HG03039 (cell line): ENCODE data around the gene ANKRD44.
"Not testable (repeated sequence)": the region's sequence is repeated elsewhere in the genome, so short reads cannot be mapped to it uniquely, and the experiment has no call there.

Experiments used
- ATAC-seq: cut with Tn5 transposase; IDR thresholded peaks from one replicate; pipeline ENCODE4 v1.9.1; 2021; ENCODE audit warnings: mild to moderate bottlenecking, moderate library complexity; ENCODE audit not compliant: unreplicated experiment

Gene ANKRD44

DNA sequence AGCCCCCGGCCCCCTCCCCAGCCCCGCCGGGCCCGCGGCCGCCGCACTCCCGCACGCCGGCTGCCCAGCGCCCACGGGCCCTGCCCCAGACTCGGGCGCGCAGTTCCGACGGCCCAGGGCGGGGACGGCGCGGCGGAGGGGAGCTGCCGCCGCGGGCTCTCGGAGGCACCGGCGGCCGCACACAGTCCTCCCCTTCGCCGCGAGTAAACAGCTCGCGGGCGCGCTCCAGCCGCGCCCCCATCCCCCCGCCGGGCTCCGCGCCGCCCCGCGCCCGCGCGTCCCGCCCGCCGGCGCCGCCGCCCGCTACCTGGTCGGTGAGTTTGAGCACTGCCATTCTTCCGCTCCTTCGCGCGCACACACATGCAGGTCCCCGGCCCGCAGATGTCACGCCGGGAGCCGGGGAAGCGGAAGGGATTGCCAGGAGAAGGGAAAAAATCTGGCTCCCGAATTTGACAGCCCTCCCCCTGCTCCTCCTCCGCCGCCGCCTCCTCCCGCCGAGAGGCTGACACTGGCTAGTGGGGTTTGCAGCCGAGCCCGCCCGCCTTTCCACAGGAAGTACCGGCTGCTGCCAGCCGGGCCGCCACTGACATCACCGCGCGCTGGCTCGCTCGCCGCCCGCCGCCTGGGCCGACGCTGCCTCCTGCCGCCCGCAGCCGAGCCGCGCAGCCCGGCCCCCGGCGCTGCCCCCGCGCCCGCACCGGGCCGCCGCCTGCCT lies at the start of gene ANKRD44:
Gene ANKRD44, minus strand, starts transcription at position 510 of the 715 bp plus-strand sequence. Its CDS starts 176 bp downstream, at position 334.
- ATAC-seq = peak; percentile 64

DNA sequence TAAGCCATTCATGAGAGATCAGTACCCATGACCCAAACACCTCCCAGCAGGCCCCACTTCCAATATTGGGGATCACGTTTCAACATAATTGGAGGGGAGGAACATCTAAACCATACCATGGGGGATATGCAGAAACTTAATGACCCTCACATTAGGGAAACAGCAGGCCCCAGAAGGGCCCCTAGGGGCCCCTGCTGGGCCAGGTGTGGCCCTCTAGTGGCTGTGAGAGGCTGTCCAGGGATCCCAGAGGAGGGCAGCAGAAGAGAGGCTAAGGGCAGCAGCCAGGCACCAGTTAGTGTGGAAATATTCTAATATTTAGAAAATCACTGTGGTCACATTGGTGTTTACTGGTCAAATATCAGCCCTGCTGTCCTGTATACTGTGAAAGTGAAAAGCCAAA lies 49.3 kb upstream of the ANKRD44 start:
- no peak for ATAC-seq

DNA sequence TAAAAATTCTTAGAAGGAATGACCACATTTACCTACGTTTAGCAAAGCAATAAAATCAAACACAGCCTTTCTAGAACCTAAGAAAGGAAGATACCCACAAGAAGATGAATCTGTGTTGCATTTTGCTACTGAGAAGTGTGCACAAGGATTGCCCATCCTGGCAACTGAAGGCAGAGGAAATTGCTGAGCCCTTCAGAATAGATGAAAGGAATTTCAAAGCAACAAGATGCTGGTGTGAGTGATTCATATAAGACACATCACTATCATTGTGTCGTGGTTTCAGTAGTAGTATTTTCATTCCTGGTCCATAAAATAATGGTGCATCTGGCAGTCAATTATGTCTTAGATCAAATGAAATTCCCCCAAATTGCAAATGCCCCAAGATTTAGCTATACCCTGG lies 48.4 kb upstream of the ANKRD44 start:
- ATAC-seq = no peak

DNA sequence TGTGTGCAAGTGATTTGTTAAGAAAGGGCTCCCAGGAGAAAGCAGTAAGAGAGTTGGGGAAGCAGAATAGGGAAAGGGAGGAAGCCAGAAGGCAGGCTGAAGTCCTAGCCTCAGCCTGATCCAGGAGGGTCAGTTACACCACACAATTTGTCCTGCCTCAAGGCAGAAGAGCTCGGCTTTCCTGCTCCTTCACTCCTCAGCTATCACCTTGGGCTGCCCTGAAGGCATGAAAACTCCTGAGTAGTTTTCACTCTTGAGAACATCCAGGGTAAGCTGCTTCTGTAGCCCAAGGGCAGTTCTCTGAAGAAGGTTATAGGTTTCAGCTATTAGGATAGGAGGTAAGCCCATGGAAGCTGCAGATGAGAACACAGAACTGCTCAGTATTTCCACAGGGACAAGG lies 47.4 kb upstream of the ANKRD44 start:
- ATAC-seq = no peak

DNA sequence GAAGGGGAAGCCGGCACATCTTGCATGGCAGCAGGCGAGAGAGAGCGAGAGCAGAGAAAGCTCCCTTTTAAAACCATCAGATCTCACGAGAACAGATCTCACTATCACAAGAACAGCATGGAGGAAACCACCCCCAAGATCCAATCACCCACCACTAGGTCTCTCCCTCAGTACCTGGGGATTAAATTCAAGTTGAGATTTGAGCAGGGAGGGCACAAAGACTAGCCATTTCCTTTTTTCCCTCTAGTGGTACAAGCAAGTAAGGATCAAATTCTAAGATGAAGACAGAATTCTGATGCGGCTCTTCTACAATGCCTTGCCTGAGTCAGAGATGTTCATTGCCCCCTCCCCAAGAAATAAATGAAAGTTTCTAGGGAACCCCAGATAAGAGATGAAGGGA lies 45.6 kb upstream of the ANKRD44 start:
- ATAC-seq = no peak

DNA sequence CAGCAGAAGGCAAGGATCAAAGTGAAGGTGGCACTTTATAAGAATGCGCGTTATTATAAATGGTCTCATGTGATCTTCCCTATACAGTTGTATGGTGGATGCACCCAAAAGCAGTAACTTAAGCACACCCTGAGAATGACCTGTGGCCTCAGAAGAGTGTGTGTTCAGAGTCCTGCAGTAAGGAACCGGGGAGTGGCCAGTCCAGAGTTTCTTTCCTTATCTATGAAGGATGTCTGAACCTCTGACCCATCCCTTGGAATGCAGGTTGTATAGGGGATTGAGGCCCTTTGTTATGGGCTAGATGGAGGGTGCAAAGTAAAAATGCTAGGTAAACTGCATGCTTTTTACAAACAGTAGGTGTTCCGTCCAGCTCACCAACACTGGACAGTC lies 43.6 kb upstream of the ANKRD44 start:
- ATAC-seq = no peak

DNA sequence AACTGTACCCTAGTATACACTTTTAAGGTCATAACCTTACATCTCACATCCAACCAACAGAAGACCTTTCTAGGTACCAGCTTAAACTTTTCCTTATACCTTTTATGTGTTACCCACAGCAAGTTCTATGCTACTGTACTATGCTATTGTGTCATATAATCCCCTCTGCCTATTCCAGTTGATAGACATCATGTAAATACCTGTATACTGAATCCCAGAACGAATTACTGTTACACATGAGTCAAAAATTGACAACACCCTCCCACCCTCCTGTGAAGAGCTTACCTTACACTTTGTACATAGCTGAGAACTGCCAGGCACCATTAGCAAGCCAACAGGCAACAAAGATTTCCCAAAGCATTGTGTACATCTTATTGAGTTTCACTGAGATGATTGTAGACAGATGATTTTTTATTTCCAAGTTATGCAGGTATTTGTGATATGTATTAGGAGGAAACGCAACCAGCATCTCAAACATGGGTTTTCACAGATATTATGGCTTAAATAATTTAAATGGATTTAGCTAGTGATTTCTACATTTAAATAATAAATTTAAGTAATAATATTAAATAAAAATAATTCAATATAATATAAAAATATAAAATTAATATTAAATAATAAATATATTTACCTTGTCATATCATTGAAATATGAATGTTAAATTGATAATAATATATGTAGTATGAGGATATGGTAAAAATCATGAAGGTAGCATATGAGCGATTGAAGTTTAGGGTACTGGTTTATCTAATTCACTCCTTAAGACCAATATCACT lies 43.0 kb upstream of the ANKRD44 start:
- no peak for ATAC-seq

DNA sequence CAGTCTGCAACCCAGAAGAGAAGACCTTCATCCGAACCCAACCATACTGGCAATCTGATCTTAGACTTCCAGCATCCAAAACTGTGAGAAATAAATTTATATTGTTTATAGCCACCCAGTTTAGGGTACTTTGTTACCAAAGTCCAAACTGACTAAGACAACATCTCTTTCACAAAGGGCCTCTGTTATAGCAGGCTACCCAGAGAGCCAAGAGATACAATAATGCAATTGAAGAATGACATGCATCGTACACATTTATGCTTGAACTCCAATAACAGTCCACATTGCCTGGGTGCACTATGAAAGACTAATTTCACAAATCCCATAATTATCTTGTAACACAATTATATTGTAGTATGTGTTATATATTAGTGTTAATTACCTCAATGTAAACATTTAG lies 39.1 kb upstream of the ANKRD44 start:
- no peak for ATAC-seq

DNA sequence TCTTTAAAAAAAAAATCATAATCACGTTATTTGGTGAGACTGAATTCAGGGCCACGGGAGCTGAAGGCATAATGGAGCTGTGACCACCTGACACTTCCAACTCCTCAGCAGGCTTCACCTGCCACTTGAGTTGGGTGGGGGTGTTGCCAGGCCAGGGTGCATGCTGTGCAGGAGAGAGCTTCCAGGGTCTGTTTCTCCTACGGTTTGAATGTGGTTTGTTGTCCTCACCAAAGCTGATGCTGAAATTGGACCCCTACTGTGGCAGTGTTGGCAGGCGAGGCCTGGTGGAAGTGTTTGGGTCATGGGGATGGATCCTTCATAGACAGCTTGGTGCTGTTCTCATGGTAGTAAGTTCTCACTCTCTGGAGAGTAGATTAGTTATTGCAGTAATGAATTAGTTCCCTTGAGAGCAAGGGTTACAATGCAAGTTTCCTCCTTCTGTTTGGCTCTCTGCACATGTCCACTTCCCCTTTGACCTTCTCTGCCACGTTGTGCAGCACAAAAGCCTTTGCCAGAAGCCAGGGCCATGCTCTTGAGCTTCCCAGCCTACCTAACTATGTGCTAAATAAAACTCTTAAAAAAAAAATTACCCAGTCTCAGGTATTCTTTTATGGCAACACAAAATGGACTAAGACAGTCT lies 38.3 kb upstream of the ANKRD44 start:
- no peak for ATAC-seq

DNA sequence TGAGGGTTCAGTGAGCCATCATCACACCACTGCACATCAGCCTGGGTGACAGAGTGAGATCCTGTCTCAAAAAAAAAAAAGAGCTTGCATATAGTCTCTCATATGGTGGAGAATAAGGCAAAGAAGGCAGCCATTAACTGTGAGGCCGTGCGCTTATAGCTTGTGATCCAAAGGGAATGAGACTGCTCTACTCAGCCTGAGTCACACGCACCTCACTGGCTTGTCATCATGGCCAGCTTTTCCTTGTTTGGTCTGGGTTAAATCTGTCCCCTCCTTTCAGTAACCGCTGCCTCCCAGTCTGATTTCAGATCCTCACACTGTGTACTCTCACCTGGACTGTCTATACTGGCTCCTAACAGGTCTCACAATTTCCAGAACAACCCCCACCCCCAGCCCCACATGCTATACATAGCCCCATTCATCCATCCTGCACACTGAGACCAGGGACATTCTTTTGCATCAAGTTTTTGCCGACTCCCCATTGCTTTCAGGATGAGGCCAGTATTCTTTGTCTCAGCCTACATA lies 35.3 kb upstream of the ANKRD44 start:
- no peak for ATAC-seq

DNA sequence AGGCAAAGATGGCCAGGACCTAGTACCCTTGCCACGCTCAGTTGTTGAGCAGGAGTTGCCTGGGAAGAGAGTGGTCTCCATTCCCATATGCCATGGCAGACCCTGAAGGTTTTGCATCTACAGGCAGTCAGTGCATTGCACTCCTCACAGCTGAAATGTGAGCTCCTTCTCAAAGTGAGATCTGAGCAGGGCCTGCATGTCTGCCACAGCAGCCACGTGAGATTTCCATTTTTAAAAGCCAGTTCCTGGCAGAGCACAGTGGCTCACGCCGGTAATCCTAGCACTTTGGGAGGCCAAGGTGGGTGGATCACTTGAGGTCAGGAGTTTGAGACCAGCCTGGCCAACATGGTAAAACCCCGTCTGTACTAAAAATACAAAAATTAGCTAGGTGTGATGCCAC lies 33.4 kb upstream of the ANKRD44 start:
- not testable (repeated sequence) for ATAC-seq

DNA sequence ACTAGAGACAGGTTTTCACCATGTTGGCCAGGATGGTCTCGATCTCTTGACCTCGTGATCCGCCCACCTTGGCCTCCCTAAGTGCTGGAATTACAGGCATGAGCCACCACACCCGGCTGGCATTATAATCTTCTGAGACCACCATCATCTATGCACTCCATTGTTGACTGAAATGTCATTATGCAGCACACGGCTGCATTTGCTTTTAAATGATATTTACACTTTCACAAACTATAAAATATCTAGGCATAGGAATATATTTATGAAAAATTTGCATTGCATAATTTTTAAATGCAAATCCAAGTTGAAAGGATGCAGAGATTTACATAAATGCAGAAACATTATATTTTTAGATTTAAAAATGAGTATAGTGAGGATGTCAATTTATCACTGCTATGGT lies 30.0 kb upstream of the ANKRD44 start:
- ATAC-seq = no peak

DNA sequence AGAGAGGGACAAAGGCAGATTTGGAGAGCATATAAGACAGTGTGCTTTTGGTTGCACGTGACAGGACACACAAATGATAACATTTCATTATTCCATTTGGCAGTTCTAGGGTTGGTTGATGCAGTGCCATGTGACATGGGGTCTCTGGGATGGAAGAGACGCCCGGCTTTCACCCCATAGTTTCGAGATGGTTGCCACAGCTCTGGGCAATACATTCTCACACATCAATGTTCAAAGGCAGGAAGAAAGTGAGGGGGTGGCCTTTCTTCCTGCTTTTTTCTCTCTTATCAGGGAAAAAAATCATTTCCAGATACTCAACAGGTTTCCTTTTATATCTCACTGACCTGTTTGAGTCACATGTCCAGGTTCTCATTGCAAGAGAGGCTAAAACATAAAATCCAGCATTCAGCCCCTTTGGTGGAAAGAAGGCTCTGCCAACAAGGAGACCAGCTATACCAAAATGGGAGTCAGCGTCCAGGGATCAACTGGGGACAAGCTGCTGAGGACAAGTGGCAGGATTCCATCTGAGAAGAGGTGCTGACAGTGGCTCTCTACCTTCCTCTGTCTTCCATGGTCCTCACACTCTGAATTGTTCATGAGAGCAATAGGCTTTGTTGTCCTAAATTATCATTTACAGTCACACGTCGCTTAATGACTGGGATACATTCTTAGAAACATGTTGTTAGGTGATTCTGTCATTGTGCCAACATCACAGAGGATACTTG lies 29.1 kb upstream of the ANKRD44 start:
- ATAC-seq = no peak

DNA sequence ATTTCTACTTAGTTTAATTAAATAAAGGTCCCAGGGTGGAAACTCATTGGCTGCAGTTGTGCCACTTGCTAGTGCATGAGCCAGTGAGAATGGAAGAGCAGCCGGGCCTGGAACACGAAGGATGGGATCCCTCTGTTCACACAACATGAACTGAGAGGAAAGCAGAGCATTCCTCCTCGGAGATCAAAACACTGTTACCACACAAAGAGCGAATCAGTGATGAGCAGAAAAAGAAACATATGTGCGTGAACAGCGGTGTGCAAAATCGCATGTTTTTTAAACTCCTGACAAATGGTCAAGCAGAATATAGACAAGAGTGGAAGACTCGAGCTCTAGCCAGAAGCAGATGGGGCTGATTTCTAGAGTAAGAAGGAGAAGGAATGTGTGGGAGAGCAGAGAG lies 28.4 kb upstream of the ANKRD44 start:
- no peak for ATAC-seq

DNA sequence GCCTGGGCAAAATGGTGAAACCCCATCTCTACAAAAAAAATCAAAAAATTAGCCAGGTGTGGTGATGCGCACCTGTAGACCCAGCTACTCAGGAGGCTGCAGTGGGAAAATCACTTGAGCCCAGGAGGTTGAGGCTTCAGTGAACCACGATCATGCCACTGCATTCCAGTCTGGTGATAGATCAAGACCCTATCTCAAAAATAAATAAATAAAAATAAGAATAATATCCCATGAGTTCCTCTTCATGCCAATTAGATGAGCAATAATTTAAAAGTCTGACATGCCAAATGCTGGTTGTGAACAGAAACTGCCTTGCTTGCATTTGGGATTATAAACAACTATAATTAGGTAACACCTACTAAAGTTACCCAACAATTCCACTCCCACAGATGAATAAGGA lies 22.1 kb upstream of the ANKRD44 start:
- ATAC-seq = no peak

DNA sequence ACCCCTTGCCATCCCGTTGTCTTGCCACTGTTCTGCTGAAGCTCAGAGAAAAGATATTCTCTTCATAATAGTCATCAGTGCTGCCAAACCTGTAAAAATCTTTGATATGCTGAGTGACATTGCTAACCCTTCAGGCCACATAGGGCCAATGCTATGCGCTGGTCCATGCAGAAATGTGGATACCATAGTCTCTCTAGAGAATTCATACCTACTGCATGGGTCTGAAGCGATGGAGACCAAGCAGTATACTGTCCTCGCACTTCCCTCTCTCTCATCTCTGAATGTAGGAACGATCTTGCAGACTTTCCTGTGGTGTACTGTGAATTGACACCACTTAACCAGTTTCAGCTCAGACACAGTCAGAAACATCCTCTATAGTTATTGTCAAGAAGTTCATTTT lies 17.9 kb upstream of the ANKRD44 start:
- no peak for ATAC-seq

DNA sequence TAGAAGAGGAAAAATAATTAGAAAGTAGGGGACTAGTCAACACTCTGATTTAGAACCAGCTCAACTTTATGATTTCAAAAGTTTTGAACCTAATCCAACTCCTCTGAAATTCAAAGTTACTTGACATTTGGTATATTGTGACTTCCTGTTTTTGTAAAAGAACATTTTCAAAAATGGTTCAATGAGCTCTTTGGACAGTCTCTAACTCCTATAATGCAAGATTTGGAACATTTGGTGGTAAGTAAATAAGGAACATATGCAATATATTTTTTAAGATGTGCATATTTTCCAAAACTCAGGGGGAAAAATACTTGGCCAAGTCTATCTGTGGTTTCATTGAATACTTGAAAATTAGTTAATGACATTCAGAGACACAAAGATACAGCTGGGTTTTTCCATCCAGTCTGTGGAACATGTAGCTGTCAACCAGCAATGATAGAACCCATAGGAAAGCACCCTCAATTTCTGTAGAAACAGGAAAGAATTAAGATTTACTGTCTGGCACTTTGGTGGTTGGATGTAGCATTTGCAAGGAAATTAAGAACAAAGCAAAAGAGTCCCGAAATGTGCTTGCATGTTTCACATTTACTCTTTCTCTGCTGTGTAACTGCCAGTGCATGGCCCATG lies 17.0 kb upstream of the ANKRD44 start:
- ATAC-seq = no peak

DNA sequence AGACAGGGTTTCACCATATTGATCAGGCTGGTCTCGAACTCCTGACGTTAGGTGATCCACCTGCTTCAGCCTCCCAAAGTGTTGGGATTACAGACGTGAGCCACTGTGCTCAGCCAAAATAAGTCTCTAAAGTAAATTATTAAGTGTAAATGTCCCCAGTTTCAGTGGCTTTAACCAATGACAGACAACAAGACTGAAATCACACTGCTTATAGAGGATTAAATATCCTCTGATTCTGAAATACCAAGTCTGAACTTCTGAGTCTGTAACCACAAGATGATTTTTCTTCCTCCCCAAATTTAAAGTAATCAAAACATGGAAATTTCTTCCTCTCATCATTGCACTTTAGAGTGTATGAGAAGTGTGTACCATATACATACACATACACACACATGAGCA lies 16.5 kb upstream of the ANKRD44 start:
- ATAC-seq = no peak

DNA sequence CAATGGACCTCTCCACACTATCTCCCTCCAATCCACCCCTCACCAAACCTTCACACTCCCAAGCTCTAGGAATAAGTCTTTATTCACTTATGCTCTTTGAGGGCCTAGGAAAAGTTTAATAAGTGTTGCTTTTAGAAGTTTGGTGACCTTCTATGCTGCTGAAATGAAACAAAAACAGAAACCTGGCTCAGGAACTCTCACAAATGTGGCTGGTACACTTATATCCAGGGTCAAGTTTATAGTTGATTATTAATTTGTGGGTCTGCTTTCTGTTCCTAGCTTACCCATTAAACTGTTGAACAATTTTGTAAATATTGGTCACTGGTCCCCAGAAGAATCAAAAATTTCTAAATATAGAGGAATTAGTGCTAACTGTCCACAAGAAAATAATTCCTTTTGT lies 14.2 kb upstream of the ANKRD44 start:
- ATAC-seq = peak; percentile 49
